DOHH2 (cell line): ENCODE measurements around the gene GCNA.

Experiments used
- H3F3A ChIP-seq: fragments of 200-600 bp; sonication (generic), shearing (Covaris generic); 2 replicates; pipeline ENCODE4 v1.6.0; 2016; ENCODE audit warnings: antibody characterized with exemption, mild to moderate bottlenecking; ENCODE audit not compliant: control insufficient read depth, insufficient read depth
- H3K27ac ChIP-seq: fragments of 200-600 bp; sonication (generic); 2 replicates; pipeline ENCODE4 v1.5.1; 2014; ENCODE audit warnings: low read depth, mild to moderate bottlenecking, low read length, moderate library complexity
- H3K27me3 ChIP-seq: fragments of 200-600 bp; sonication (generic); 2 replicates; pipeline ENCODE4 v1.6.1; 2014; ENCODE audit warnings: mild to moderate bottlenecking, low read length, mixed read lengths; ENCODE audit not compliant: control insufficient read depth
- H3K36me3 ChIP-seq: fragments of 200-600 bp; sonication (generic); 2 replicates; pipeline ENCODE4 v1.6.1; 2014; ENCODE audit warnings: mild to moderate bottlenecking, low read length, moderate library complexity, mixed read lengths; ENCODE audit not compliant: control insufficient read depth
- H3K4me1 ChIP-seq: fragments of 200-600 bp; sonication (generic); 2 replicates; pipeline ENCODE4 v1.6.1; 2014; ENCODE audit warnings: mild to moderate bottlenecking, low read length, mixed read lengths; ENCODE audit not compliant: control insufficient read depth
- H3K4me2 ChIP-seq: fragments of 200-600 bp; sonication (generic); 2 replicates; pipeline ENCODE4 v1.6.0; 2014; ENCODE audit warnings: mild to moderate bottlenecking, low read length, moderate library complexity
- H3K4me3 ChIP-seq: fragments of 200-600 bp; sonication (generic); 2 replicates; pipeline ENCODE4 v1.5.1; 2014; ENCODE audit warnings: mild to moderate bottlenecking, low read length, mixed read lengths
- H3K79me2 ChIP-seq: fragments of 200-600 bp; sonication (generic); 2 replicates; pipeline ENCODE4 v1.6.1; 2014; ENCODE audit warnings: mild to moderate bottlenecking, low read length, mixed read lengths; ENCODE audit not compliant: control insufficient read depth
- H3K9me2 ChIP-seq: fragments of 200-600 bp; sonication (generic); replicated peaks from 2 replicates; pipeline ENCODE4 v1.6.1; 2014; ENCODE audit warnings: mild to moderate bottlenecking, low read length, mixed read lengths; ENCODE audit not compliant: control insufficient read depth
- H3K9me3 ChIP-seq: fragments of 200-600 bp; sonication (generic); 2 replicates; pipeline ENCODE4 v1.6.1; 2014; ENCODE audit warnings: antibody characterized with exemption, low read length, mixed read lengths; ENCODE audit not compliant: control insufficient read depth, insufficient read depth
- H4K20me1 ChIP-seq: fragments of 200-600 bp; sonication (generic); 2 replicates; pipeline ENCODE4 v1.6.0; 2014; ENCODE audit warnings: low read depth, mild to moderate bottlenecking, antibody characterized with exemption, low read length, moderate library complexity; ENCODE audit not compliant: control insufficient read depth, insufficient read depth
- EZH2phosphoT487 ChIP-seq: fragments of 200-600 bp; sonication (generic); IDR thresholded peaks from 2 replicates; pipeline ENCODE4 v1.6.1; 2017; ENCODE audit warnings: borderline replicate concordance, mild to moderate bottlenecking, antibody characterized with exemption, low read length, moderate library complexity, mixed read lengths
- TF ChIP-seq, protein P1 (sequence below): fragments of 200-600 bp; sonication (generic); IDR thresholded peaks from one replicate; pipeline ENCODE4 v1.5.1; 2014; ENCODE audit warnings: antibody characterized with exemption, mild to moderate bottlenecking, low read depth, low read length; ENCODE audit not compliant: poor library complexity, severe bottlenecking

GCNA gene

DNA sequence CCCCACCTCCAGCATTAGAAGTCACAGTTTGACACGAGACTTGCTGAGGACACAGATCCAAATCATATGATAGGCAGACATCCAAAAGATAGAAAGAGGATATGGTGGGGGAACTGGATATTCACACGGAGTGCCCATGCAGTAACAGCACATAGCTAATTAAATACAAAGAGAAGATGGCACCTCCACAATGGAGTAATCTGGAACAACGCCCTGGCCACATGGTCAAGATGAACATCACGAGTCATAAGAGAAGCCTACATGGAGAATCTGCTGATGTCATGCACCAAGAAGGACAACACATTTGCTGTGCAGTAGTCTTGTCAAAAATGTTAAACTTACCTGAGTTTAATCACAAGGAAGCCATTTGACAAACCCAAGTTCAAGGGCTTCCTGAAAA, 79.0 kb downstream of the GCNA start:
- no peaks in the 10 kb centered on the region for H3K79me2 ChIP-seq
- no peaks in the 10 kb centered on the region for H4K20me1 ChIP-seq
- H3K4me3 ChIP-seq = no peak overlapping the region
- TF ChIP-seq, protein P1, sequence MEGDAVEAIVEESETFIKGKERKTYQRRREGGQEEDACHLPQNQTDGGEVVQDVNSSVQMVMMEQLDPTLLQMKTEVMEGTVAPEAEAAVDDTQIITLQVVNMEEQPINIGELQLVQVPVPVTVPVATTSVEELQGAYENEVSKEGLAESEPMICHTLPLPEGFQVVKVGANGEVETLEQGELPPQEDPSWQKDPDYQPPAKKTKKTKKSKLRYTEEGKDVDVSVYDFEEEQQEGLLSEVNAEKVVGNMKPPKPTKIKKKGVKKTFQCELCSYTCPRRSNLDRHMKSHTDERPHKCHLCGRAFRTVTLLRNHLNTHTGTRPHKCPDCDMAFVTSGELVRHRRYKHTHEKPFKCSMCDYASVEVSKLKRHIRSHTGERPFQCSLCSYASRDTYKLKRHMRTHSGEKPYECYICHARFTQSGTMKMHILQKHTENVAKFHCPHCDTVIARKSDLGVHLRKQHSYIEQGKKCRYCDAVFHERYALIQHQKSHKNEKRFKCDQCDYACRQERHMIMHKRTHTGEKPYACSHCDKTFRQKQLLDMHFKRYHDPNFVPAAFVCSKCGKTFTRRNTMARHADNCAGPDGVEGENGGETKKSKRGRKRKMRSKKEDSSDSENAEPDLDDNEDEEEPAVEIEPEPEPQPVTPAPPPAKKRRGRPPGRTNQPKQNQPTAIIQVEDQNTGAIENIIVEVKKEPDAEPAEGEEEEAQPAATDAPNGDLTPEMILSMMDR = no peak
- no peak for TF ChIP-seq EZH2phosphoT487
- H3K9me3 ChIP-seq = no peaks in the 10 kb centered on the region
- H3K27me3 ChIP-seq = no peaks in the 10 kb centered on the region
- H3F3A ChIP-seq = no peaks in the 10 kb centered on the region
- no peaks in the 10 kb centered on the region for H3K4me1 ChIP-seq
- H3K9me2 ChIP-seq = no peaks in the 10 kb centered on the region
- no peak overlapping the region for H3K27ac ChIP-seq
- no peaks in the 10 kb centered on the region for H3K36me3 ChIP-seq
- no peak overlapping the region for H3K4me2 ChIP-seq

DNA sequence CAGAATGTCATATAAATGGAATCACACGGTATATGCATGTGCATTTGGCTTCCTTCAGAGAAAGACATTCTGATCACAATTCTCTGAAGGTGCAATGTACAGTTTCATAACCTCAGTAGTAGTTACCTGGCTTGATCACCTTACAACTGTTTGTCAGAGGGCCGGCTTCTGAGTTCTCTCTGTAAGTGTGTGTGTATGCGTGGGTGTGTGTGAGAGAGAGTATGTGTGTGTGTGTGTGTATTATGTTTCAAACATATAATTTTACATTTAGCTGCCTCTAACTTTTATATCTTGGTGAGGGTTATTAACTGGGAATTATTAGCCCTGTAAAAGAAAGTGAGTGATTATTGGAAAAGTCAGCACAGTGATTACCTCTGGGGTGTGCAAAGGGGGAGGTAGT, 81.1 kb downstream of the GCNA start:
- Histone ChIP-seq H3K27ac (no peak overlapping the region), H3K27me3 (no peaks in the 10 kb centered on the region), H3K4me2 (no peak overlapping the region), H3K79me2 (no peaks in the 10 kb centered on the region), H3K4me3 (no peak overlapping the region), H3K9me2 (no peaks in the 10 kb centered on the region), H3K4me1 (no peaks in the 10 kb centered on the region), H4K20me1 (no peaks in the 10 kb centered on the region), H3F3A (no peaks in the 10 kb centered on the region), H3K36me3 (no peaks in the 10 kb centered on the region), H3K9me3 (no peaks in the 10 kb centered on the region)
- no peak for TF ChIP-seq EZH2phosphoT487
- TF ChIP-seq, protein P1 = no peak

DNA sequence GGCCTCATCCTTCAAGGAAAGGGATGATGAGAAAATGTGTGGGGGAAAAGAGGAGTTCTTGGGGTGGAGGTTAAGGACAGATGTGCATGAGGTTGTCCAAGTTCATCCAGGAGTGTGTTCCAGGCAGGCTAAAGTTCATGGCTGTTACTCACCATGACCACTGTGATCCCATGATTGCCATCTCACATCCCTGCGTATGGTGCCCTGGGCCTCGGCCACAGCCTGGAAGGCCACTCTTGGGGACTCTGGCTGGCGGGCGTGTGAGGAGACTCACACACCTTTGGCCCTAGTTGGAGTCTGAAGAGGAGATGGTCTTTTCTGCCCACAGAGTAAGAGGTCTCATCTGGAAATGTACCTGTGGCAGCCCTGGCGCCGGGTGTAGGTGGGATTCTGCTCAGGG, 81.7 kb downstream of the GCNA start:
- TF ChIP-seq, protein P1 = no peak
- TF ChIP-seq EZH2phosphoT487 = no peak
- H3K9me3 ChIP-seq = no peaks in the 10 kb centered on the region
- H3K4me2 ChIP-seq = no peak overlapping the region
- H4K20me1 ChIP-seq = no peaks in the 10 kb centered on the region
- no peaks in the 10 kb centered on the region for H3K27me3 ChIP-seq
- no peaks in the 10 kb centered on the region for H3K79me2 ChIP-seq
- H3K4me3 ChIP-seq = no peak overlapping the region
- no peaks in the 10 kb centered on the region for H3K4me1 ChIP-seq
- no peaks in the 10 kb centered on the region for H3K36me3 ChIP-seq
- H3K9me2 ChIP-seq = no peaks in the 10 kb centered on the region
- no peaks in the 10 kb centered on the region for H3F3A ChIP-seq
- H3K27ac ChIP-seq = no peak overlapping the region
